ENCODE data around the gene FYCO1. TPM values are rescaled to one million over a fixed set of nuclear protein-coding genes. Genes with fewer than 3 reads are reported as not detected.

The FYCO1 gene
- total and polyA plus RNA-seq, 2 of the 13 experiments (the other 11 are each of a cell fraction or from before 2014, with no cell fraction given) = 2.7 to 4.2 TPM

DNA sequence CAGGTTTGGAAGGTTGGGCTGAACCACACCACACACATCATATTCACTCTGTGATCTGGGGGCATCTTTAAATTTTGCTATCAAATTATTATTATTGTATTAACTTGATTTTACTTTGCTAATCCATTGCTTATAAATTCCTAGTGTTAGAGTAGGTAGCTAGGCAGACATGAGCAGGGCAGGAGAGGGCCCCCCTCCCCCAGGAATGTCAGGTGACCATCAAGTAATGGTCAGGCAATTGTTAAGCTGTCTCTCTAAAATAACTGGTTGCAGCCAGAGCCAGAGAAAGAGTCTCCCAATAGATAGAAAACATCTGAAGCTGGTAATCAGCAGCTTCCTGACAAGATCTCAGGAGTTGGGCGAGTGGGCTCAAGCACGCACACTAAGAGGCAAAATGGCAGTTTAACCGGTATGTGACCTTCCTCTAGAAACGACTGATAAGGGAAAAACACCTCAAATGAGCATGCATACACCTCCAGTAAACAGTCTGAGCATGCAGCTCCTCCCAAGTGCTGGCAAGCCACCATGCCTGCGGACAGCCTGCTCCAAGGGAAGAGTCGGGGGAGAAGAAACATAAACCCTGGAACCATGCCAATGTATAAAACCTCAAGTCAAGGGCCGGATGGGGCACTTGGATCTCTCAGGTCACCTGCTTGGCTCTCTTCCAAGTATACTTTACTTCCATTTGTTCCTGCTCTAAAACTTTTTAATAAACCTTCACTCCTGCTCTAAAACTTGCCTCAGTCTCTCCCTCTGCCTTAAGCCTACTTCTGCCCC, 55.4 kb downstream of the FYCO1 start:
- Histone ChIP-seq H3K4me3 (replicated peaks in 1 of 3; ENCODE audit: insufficient read depth in 1 of 3, low read depth in 2 of 3, low read length in 3 of 3) (no peak overlapping the region), H3K27me3 (ENCODE audit: control insufficient read depth in 1 of 2, insufficient read depth in 2 of 2, low read length in 2 of 2) (no peaks in the 10 kb centered on the region), H3K9me3 (ENCODE audit: low read length) (no peaks in the 10 kb centered on the region), H3K4me2 (ENCODE audit: low read depth, low read length) (no peak overlapping the region), H3K36me3 (replicated peaks in 1 of 2; ENCODE audit: control insufficient read depth in 1 of 2, insufficient read depth in 2 of 2, low read length in 2 of 2) (peaks cover 4 to 32% of the 10 kb centered on the region in 2 experiments; a peak in 4 of 5 replicates), H3K4me1 (ENCODE audit: insufficient read depth, low read length) (no peaks in the 10 kb centered on the region), H3K79me2 (ENCODE audit: insufficient read depth, low read length) (no peaks in the 10 kb centered on the region), H3K9ac (ENCODE audit: insufficient read depth, low read depth, low read length) (no peak overlapping the region), H4K20me1 (ENCODE audit: insufficient read depth, low read length) (no peaks in the 10 kb centered on the region), H2AFZ (ENCODE audit: low read length) (no peak overlapping the region), H3K27ac (ENCODE audit: extremely low read length, insufficient read depth, low read length) (no peak overlapping the region)
- intact Hi-C loops (cut with micrococcal nuclease; ENCODE audit: unreplicated experiment) (no loop called here), in situ Hi-C loops (cut with HindIII; ENCODE audit: extremely low pct_ligation_motif_present, low pct_unique_long_range_greater_than_20kb) (no loop called here)
- ATAC-seq (no peak), FAIRE-seq (no peak), DNase-seq (ENCODE audit: low spot score) (no peak)
- CTCF ChIA-PET (ENCODE audit: low intra/inter-chr PET ratio, low total read pairs) = interaction anchor here (6.2 kb wide), 1 partner anchor 138 kb away, joined by 126 read pairs; no protein-coding TSS in a partner anchor
- BruUV-seq (replicated peaks) = no TSS peak
- POLR2A ChIA-PET = no interaction called here
- 96% methylated on average over 7 of the region's 7 CpGs for WGBS (ENCODE audit: low lambda C conversion rate)
- no peak for TF ChIP-seq PRMT3 (CRISPR knock-in tag; IDR thresholded peaks at IDR 0.05; ENCODE audit: borderline replicate concordance, low read depth)
- no peak for TF ChIP-seq ZNF780A (CRISPR knock-in tag; IDR thresholded peaks at IDR 0.05)
- no peak for TF ChIP-seq ZNF407 (CRISPR knock-in tag; IDR thresholded peaks at IDR 0.05; ENCODE audit: not compliant biosample characterization)
- TF ChIP-seq NCOA5 (CRISPR knock-in tag; IDR thresholded peaks at IDR 0.05) = no peak
- TF ChIP-seq KDM1A (CRISPR knock-in tag; IDR thresholded peaks at IDR 0.05) = no peak
- no peak for TF ChIP-seq EEA1 (CRISPR knock-in tag; IDR thresholded peaks at IDR 0.05; ENCODE audit: borderline replicate concordance)
- no peak for TF ChIP-seq ESRRA (CRISPR knock-in tag; IDR thresholded peaks at IDR 0.05; ENCODE audit: low read depth)
- no peak for TF ChIP-seq ZNF446 (CRISPR knock-in tag; IDR thresholded peaks at IDR 0.05)
- TF ChIP-seq CEBPG (CRISPR knock-in tag; IDR thresholded peaks at IDR 0.05) = no peak
- TF ChIP-seq, protein P1, sequence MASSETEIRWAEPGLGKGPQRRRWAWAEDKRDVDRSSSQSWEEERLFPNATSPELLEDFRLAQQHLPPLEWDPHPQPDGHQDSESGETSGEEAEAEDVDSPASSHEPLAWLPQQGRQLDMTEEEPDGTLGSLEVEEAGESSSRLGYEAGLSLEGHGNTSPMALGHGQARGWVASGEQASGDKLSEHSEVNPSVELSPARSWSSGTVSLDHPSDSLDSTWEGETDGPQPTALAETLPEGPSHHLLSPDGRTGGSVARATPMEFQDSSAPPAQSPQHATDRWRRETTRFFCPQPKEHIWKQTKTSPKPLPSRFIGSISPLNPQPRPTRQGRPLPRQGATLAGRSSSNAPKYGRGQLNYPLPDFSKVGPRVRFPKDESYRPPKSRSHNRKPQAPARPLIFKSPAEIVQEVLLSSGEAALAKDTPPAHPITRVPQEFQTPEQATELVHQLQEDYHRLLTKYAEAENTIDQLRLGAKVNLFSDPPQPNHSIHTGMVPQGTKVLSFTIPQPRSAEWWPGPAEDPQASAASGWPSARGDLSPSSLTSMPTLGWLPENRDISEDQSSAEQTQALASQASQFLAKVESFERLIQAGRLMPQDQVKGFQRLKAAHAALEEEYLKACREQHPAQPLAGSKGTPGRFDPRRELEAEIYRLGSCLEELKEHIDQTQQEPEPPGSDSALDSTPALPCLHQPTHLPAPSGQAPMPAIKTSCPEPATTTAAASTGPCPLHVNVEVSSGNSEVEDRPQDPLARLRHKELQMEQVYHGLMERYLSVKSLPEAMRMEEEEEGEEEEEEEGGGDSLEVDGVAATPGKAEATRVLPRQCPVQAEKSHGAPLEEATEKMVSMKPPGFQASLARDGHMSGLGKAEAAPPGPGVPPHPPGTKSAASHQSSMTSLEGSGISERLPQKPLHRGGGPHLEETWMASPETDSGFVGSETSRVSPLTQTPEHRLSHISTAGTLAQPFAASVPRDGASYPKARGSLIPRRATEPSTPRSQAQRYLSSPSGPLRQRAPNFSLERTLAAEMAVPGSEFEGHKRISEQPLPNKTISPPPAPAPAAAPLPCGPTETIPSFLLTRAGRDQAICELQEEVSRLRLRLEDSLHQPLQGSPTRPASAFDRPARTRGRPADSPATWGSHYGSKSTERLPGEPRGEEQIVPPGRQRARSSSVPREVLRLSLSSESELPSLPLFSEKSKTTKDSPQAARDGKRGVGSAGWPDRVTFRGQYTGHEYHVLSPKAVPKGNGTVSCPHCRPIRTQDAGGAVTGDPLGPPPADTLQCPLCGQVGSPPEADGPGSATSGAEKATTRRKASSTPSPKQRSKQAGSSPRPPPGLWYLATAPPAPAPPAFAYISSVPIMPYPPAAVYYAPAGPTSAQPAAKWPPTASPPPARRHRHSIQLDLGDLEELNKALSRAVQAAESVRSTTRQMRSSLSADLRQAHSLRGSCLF (CRISPR knock-in tag; IDR thresholded peaks at IDR 0.05; ENCODE audit: borderline replicate concordance) = no peak
- no peak for TF ChIP-seq POLR2G (IDR thresholded peaks at IDR 0.05; ENCODE audit: low read depth, low read length)

All from HepG2 (cell line).